Thyroid gland (tissue), 4 donors: ENCODE measurements around the gene RAB3D.

ENCODE experiments used
- POLR2A ChIP-seq, 2 donors: fragments of 450-650 bp; IDR thresholded peaks; one replicate each; pipeline ENCODE4 v1.6.1; 2017; ENCODE audit warnings: antibody characterized with exemption in 2 of 2, mild to moderate bottlenecking in 2 of 2, moderate library complexity in 1 of 2
- TF ChIP-seq, protein P1 (sequence below), 6 experiments: fragments of 200-600 bp in 3 of 6; fragments of 450-650 bp in 3 of 6; sonication (generic) in 3 of 6; IDR thresholded peaks; one replicate each; pipeline ENCODE4 v1.5.1; 2016 to 2019; ENCODE audit warnings: antibody characterized with exemption in 6 of 6, mild to moderate bottlenecking in 2 of 6, inconsistent platforms in 1 of 6, moderate library complexity in 1 of 6

GRCh38 chr19:11325544-11325943, 13.9 kb downstream of the RAB3D start:
- TF ChIP-seq POLR2A (IDR thresholded peaks at IDR 0.05): no peak
- TF ChIP-seq, protein P1, sequence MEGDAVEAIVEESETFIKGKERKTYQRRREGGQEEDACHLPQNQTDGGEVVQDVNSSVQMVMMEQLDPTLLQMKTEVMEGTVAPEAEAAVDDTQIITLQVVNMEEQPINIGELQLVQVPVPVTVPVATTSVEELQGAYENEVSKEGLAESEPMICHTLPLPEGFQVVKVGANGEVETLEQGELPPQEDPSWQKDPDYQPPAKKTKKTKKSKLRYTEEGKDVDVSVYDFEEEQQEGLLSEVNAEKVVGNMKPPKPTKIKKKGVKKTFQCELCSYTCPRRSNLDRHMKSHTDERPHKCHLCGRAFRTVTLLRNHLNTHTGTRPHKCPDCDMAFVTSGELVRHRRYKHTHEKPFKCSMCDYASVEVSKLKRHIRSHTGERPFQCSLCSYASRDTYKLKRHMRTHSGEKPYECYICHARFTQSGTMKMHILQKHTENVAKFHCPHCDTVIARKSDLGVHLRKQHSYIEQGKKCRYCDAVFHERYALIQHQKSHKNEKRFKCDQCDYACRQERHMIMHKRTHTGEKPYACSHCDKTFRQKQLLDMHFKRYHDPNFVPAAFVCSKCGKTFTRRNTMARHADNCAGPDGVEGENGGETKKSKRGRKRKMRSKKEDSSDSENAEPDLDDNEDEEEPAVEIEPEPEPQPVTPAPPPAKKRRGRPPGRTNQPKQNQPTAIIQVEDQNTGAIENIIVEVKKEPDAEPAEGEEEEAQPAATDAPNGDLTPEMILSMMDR (IDR thresholded peaks at IDR 0.05): no peak
